ENCODE results near the gene MRPL46. TPM values are rescaled to one million over a fixed set of nuclear protein-coding genes. Genes with fewer than 3 reads are reported as not detected.

The MRPL46 gene
- total and polyA plus RNA-seq, 8 donors = 18.4 to 61.2 (median 38.7) TPM

GRCh38 chr15:88454867-88455810 is 12.0 kb downstream of the MRPL46 start:
- TF ChIP-seq POLR2A (IDR thresholded peaks at IDR 0.05) (no peak), POLR2AphosphoS5 (IDR thresholded peaks at IDR 0.05) (peak in 2 of 3 donors; percentile 18 to 56), CTCF (IDR thresholded peaks at IDR 0.05) (peak in 5 of 7 experiments; percentile 52 to 59 (median 58)), EP300 (IDR thresholded peaks at IDR 0.05) (no peak)
- Histone ChIP-seq H3K4me1 (peaks cover 9 to 22% (median 17%) of the 10 kb centered on the region in 4 donors), H3K36me3 (peaks cover 25 to 38% (median 35%) of the 10 kb centered on the region in 4 donors), H3K27ac (peak overlapping the region in 4 of 5 donors; percentile 16 to 52 (median 19)), H3K4me3 (no peak overlapping the region), H3K9me3 (no peaks in the 10 kb centered on the region), H3K27me3 (peaks cover 0 to 9% (median 0%) of the 10 kb centered on the region in 3 donors)
- peak; percentile 67 to 91 for DNase-seq
- WGBS, 5 donors = 20 to 28% (median 24%) methylated on average over 8 to 9 of the region's 9 CpGs
- intact Hi-C loops (cut with DNase I; ENCODE audit: low total_unique reads) = no loop called here

DNA sequence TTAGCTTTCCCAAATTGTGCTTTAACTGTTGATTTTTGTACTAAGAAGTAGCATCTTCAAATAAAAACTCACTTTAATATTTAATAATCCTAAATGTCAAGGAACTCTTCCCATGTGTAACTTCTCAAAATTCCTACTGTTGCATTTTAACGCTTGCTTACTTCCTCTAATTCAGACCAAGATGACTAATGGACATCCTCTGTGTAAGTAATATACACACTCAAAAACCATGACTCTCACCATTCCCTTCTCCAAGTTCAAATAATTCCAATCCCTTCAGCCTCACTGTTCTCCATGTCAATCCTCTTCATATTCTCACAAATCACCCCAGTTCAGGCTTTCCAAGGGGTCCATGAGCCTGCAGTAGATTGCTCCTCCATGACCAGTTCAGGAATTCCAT is 13.0 kb downstream of the MRPL46 start:
- Histone ChIP-seq H3K27me3 (peaks cover 0 to 9% (median 5%) of the 10 kb centered on the region in 3 donors), H3K4me3 (no peak overlapping the region), H3K36me3 (peaks cover 16 to 29% (median 26%) of the 10 kb centered on the region in 4 donors), H3K27ac (no peak overlapping the region), H3K4me1 (peaks cover 9 to 25% (median 18%) of the 10 kb centered on the region in 4 donors), H3K9me3 (no peaks in the 10 kb centered on the region)
- TF ChIP-seq POLR2A (IDR thresholded peaks at IDR 0.05) = no peak
- TF ChIP-seq POLR2AphosphoS5 (IDR thresholded peaks at IDR 0.05) = no peak
- no peak for TF ChIP-seq EP300 (IDR thresholded peaks at IDR 0.05)
- no peak for TF ChIP-seq CTCF (IDR thresholded peaks at IDR 0.05)
- intact Hi-C loops (cut with DNase I; ENCODE audit: low total_unique reads) = no loop called here
- WGBS, 5 donors = 34 to 67% (median 55%) methylated on average over 1 of the region's 1 CpG
- DNase-seq = no peak

DNA sequence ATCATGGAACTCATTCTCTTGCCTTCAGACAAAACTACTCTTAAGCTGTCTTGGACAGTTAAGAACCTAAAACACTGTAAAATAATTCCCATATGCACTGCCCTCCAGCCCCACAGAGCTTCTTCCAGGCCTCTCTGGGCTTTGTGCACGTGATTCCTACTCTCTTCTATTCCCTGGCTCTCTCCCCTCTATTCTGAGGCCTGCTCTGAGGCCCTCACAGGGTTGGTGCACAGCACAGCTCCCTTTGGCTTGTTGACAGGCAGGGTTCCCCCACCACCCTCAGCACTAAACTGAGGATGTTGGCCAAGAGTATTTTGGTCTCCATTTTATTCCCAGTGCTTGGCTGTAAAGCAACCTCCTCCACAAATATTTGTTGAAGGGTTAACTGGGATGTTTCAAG is 13.5 kb downstream of the MRPL46 start:
- WGBS, 5 donors = 23 to 61% (median 41%) methylated on average over 1 of the region's 1 CpG
- peak in 1 of 2 donors; percentile 22 for DNase-seq

More for the DNA sequence above, 13.5 kb downstream of the MRPL46 start:
- peaks cover 11 to 23% (median 20%) of the 10 kb centered on the region in 4 donors for H3K36me3 ChIP-seq
- no peak overlapping the region for H3K27ac ChIP-seq
- peaks cover 9 to 25% (median 18%) of the 10 kb centered on the region in 4 donors for H3K4me1 ChIP-seq
- H3K9me3 ChIP-seq = no peaks in the 10 kb centered on the region
- no peak overlapping the region for H3K4me3 ChIP-seq
- H3K27me3 ChIP-seq = peaks cover 0 to 9% (median 7%) of the 10 kb centered on the region in 3 donors
- TF ChIP-seq EP300 (IDR thresholded peaks at IDR 0.05) (no peak), POLR2AphosphoS5 (IDR thresholded peaks at IDR 0.05) (no peak), CTCF (IDR thresholded peaks at IDR 0.05) (no peak), POLR2A (IDR thresholded peaks at IDR 0.05) (no peak)
- intact Hi-C loops (cut with DNase I; ENCODE audit: low total_unique reads) = no loop called here

Measured in stomach (tissue), 9 donors.